Measurements from ENCODE around the gene RER1.
A peak's percentile ranks its signal among the peaks of the same experiment; 100 is the strongest.

RER1 gene

GRCh38 chr1:2391041-2391930, at the start of gene RER1, which contains the start of gene MORN1:
Gene RER1 (plus strand): TSS chr1:2391841. CDS start chr1:2395791, 3,950 bp downstream.
Gene MORN1 (minus strand): TSS chr1:2391554. CDS start chr1:2391533, 21 bp downstream.
- DNase-seq (ENCODE audit: low read depth): peak; percentile 96

GRCh38 chr1:2342384-2343022, 49.1 kb upstream of the RER1 start:
- no peak for DNase-seq (ENCODE audit: low read depth)

GRCh38 chr1:2343023-2343935, 48.4 kb upstream of the RER1 start:
- DNase-seq (ENCODE audit: low read depth): no peak

GRCh38 chr1:2344121-2344681, 47.4 kb upstream of the RER1 start:
- no peak for DNase-seq (ENCODE audit: low read depth)

- no peak for DNase-seq (ENCODE audit: low read depth)
These were observed 46.8 kb upstream of the RER1 start for GRCh38 chr1:2344744-2345296.

GRCh38 chr1:2345297-2346075, 46.2 kb upstream of the RER1 start:
- DNase-seq (ENCODE audit: low read depth): no peak

GRCh38 chr1:2346691-2347408, 44.8 kb upstream of the RER1 start:
- DNase-seq (ENCODE audit: low read depth): no peak

GRCh38 chr1:2347409-2347785, 44.2 kb upstream of the RER1 start:
- no peak for DNase-seq (ENCODE audit: low read depth)

- DNase-seq (ENCODE audit: low read depth): no peak
These were observed 43.7 kb upstream of the RER1 start for GRCh38 chr1:2347896-2348295.

GRCh38 chr1:2348346-2349325, 43.0 kb upstream of the RER1 start:
- DNase-seq (ENCODE audit: low read depth): no peak

- DNase-seq (ENCODE audit: low read depth): no peak
These were observed 41.8 kb upstream of the RER1 start for GRCh38 chr1:2349806-2350205.

- no peak for DNase-seq (ENCODE audit: low read depth)
These were observed 41.1 kb upstream of the RER1 start for GRCh38 chr1:2350501-2350900.

- no peak for DNase-seq (ENCODE audit: low read depth)
These were observed 40.6 kb upstream of the RER1 start for GRCh38 chr1:2350911-2351655.

- DNase-seq (ENCODE audit: low read depth): no peak
These were observed 39.9 kb upstream of the RER1 start for GRCh38 chr1:2351723-2352122.

- DNase-seq (ENCODE audit: low read depth): no peak
These were observed 39.2 kb upstream of the RER1 start for GRCh38 chr1:2352341-2352896.

GRCh38 chr1:2352897-2353550, 38.6 kb upstream of the RER1 start:
- DNase-seq (ENCODE audit: low read depth): no peak

Measured in fibroblast of the conjunctiva (primary cell).